HG03196 (cell line): Measurements from ENCODE around the gene PPIL3.
"Not testable (repeated sequence)": the region's sequence is repeated elsewhere in the genome, so short reads cannot be mapped to it uniquely, and the experiment has no call there.

Experiments used
- ATAC-seq: cut with Tn5 transposase; IDR thresholded peaks from one replicate; pipeline ENCODE4 v1.9.1; 2021; ENCODE audit not compliant: unreplicated experiment

The PPIL3 gene

DNA sequence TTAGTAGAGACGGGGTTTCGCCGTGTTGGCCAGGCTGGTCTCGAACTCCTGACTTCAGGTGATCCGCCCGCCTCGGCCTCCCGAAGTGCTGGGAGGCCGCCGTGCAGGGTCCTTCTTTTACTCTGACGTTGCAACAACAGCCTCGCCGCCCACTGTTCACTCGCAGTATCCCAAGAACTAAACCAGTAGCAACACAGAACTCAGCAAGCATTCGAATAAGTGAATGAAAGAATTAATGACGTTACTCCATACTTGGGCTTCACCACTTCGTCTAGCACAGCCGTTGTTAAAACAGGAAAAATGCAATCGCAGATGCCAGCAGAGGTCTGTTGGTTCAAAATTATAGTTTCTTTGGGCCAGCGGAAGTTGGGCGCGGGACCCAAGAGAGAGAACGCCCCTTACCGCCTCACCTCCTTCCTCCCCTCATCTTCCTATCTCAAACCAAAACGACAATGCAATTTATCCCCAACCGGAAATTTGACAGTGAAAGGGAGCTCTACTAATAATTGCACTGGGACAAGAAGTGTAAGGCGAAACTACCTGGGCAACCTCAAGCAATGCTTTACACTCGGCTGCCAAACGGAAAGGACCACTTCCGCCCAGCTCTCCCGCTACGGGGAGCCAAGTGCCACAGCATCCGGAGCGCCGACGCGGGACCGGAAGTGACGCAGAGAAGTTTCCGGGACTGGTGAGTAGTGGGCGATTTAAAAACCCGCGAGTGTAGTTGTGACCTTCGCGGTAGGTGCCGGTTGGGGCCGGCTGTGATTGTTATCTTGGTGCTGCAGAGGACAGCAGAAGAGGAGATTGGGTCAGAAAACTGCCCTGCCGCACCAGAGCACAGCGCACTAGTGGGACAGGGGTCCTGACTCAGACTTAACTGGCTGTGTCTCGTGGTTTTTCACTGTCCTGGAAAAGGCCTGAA is at the start of gene PPIL3, which contains the start of gene NIF3L1:
Gene PPIL3, minus strand, starts transcription at position 374 of the 922 bp plus-strand sequence. CDS start 1,462 bp downstream, outside the sequence.
Gene NIF3L1, plus strand, starts transcription at position 668 of the 922 bp plus-strand sequence. CDS start 2,573 bp downstream, outside the sequence.
- peak; percentile 94 for ATAC-seq

DNA sequence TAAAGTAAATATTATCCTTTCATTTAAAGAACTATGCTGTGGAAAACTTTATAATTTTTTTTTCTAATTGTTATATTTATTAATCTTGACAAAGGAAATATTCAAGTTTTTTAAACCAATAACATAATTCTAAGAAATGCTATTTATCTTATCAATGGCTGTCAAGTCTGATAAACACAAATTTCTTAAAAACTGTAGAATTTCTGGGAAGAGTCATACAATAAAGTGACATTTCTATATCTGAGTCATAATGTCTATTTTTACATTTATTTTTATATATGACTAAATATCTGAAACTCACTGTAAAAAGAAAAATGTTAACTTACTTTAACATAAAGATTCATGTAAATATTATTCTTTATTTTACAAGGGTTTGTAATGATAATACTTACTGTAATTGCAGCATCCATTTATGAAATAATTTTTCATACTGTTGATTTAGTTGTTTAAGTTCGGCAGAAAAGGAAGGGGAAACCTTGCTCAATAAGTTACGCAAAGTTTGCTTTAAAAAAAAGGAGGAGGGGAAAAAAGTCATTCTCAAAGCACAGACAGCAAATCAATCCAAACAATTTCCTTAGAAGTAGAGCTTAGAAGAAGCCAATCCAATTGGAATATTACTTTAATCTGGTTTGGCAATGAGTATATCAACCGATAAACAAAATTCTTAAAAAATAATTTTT is 42.2 kb upstream of the PPIL3 start:
- no peak for ATAC-seq

DNA sequence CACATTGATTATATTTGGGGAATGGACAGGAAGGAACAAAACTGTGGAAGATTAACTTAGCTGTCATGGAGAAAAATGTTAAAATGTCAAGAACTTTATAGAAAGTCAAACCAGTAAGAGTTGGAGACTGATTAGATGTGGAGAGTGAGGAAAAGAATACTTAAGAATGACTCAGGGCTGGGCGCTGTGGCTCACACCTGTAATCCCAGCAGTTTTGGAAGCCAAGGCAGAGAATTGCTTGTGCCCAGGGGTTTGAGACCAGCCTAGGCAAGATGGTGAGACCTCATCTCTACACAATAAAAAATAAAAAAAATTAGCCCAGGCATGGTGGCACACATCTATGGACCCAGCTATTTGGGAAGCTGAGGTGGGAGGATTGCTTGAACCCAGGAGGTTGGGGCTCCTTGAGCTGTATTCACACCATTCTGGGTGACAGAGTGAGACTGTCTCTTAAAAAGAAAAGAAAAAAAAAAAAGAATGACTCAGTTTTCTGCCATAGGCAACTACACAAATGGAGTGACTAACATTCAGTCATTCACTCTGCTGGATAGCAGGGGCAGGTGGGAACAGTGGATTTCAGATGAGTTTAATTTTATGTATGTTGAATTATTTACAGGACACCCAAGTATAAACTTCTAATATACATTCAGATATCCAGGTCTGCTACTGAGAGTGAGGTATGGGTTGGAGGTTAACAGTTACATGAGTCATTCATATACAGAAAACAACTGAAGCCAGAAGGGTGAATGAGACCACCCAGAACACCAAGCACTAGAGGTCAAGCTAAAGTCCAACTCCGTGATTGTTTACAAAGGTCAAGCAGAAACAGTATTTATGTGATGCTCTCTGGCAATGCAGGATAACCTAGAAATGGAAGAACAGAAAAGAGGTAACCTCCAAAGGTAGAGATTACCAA is 40.7 kb upstream of the PPIL3 start:
- no peak for ATAC-seq

DNA sequence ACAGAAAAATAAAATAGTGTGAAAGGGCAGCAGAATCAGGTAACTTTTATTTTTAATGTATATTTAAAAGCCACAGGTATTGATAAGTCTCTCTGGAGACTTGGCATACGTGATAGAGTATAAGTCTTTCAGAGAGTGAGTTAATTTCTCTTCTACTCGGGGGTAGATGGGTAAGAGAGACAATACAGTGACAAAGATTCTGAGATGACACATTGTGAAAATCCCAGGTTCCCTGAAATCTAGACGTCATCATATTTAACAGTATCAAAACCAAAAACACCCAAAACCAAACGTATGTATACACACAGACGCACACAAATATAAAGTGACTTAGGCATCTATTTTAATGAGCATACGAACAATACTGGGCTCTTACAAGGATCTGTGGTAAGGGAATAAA is 33.6 kb upstream of the PPIL3 start:
- ATAC-seq = no peak

DNA sequence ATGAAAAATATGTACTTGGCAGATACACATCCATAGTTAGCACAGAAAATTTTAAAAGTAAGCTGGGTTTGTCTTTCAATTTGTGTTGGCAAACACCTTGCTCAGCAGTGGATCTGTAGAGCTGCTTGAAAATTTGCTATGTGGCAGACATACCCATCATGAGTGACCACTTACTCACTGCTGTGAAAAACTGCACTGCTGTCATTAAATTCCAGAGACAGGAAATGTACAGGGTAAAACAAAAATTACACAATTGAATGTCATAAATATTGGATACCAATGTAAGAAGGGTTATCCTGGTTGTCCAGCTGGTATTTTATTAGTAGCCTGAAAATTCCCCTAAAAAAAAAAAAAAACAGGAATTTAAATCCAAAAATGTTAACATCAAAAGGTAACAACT is 24.8 kb upstream of the PPIL3 start:
- ATAC-seq = no peak

DNA sequence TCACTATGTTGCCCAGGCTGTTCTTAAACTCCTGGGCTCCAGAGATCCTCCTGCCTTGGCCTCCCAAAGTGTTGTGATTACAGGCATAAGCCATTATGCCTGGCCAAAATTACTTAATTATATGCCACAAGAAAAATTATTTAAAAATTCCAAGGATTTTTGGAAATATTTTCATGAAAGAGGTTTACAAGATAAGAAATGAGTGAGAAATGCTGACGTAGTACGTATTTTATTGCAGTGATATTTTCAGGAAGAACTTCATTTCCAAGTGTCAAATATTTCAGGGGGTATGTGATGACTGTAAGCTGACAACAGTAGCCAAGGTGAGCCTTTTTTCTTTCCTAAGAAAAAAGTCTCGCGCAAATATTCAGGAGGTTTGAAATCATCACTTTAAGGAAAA is 21.1 kb upstream of the PPIL3 start:
- ATAC-seq = no peak

DNA sequence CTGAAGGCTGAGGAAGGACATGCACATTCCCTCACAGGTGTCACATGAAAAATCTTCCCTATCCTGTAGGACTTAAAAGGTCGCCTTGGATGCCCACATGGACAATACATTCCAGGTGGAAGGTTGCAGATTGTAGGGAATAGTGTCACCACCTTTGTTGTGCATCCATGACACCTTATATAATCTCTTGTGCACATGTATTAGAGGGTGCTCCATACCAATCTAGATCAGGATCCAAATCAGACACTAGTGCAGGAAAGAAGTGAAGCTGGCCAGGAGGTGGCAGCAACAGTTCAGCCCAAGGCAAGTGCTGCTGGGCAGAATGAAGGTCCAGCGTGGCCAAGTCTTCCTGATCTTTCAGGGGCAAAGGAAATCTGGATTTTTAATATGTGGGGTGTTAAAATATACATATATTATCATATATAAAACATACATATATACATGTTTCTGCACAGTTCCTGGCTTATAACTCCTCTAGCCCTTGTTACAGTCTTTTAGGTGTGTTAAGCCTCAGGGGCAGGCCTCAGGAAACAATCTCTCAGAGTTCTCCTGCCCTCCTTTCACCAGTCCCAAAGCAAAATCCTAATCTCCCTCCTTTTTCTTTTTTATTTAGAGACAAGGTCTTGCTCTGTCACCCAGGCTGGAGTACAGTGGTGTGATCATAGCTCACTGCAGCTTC is 16.9 kb upstream of the PPIL3 start:
- ATAC-seq = no peak

DNA sequence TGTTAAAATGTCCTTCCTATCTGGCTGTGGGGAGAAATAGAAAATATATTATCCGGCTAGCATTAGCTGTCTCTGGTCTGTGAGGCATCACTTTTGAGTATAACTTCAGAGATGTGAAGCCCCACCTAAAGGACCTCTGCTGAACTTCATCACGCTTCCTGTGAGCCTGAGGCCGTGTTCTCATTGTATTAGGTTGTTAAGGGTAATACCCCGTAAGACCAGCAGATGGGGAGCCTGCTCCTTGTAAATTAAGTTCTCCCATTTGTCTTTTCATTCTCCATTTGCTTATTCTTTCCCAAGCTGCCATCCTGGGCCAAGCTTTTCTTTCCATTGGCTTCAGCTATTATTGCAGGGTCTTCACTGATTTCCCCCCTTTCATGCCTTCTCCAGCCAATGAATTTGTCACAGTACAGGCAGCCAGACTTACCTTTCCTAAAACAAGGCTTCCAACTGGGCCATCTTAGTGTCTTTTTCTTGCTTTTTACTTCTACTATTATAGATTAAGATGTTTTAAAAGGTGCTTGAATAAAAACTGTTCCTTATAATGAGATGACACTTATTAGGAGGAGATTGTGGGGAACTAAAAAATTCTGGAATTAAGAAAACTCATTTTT is 12.7 kb upstream of the PPIL3 start:
- ATAC-seq = peak; percentile 98

DNA sequence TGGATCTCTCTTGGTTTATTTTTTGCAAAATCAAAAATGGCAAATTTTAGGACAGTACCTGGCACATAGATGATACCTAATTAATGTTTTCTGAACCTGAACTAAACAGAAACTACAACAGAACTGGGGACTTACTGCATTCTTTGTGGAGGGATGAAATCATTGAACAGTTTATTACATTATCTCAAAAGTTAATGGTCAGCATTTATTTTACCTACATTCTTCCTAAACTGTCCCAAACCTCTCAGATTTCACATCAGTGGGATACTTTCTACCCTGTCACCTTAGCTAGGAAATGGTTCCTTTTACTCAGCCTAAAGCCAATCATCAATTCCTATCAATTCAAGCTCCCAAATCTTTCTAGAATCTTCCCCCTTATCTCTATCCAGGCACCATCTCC is 10.6 kb upstream of the PPIL3 start:
- no peak for ATAC-seq

DNA sequence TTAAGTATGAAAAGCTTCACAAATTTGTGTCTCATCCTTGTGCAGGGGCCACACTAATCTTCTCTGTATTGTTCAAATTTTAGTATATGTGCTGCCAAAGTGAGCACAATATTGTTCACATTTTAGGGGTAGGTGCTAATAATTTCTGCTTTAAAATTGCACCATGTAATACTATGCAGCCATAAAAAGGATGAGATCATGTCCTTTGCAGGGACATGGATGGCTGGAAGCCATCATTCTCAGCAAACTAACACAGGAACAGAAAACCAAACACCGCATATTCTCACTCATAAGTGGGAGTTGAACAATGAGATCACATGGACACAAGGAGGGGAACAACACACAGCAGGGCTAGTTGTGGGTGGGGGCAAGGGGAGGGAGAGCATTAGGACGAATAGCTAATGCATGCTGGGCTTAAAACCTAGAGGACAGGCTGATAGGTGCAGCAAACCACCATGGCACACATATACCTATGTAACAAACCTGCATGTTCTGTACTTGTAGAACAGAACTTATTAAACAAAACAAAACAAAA is 7.1 kb downstream of the PPIL3 start:
- ATAC-seq = not testable (repeated sequence)

DNA sequence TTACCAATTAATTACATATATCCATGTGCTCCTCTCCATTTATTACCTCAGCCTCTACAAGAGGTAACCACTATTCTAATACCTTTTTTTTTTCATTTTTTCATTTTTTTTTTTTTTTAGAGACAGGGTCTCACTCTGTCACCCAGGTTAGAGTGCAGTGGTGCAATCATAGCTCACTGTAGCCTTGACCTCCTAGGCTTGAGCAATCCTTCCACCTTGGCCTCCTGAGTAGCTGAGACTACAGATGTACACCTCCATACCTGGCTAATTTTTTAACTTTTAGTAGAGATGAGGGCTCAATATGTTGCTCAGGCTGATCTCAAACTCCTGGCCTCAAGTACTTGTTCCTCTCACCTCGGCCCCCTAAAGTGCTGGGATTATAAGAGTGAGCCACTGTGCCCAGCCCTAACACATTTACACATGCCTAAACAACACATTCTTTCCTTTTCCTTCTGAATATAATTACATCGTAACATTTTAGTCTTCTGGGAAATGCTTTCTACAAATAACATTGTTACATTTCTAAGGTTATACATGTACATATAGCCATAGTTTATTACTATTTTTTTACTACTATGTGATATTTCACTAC is 10.5 kb downstream of the PPIL3 start:
- ATAC-seq = no peak

DNA sequence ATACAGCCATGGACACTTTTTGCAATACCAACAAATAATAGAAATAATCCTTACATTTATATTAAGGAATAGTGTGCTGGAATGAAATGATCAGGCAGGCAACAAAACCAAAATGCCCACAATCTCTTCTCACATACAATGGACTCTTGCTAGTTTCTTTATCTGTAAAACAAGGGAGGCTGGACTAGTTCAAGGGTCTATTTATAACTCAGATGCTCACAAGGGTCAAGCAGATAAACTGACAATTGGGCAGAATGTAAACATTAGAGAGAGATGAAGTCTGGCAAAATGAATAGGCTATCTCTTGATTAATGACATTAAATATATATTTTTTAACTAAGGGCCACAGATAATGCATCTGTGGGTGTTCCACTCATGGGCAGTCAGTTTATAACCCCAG is 11.4 kb downstream of the PPIL3 start:
- no peak for ATAC-seq

DNA sequence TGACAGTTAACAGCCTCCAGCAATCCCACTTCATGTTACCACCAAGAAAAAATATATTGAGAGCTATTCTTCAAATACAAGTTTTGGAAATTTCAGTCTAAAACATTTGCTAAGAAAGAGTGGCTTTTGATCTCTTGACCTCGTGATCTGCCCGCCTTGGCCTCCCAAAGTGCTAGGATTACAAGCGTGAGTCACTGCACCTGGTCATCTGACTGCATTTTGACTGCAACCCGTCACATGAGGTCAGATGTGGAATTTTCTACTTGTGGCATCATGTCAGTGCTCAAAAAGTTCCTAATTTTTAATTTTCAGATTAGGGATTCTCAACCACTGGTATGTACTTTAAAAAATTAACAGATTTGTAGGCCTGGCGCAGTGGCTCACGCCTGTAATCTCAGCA is 15.3 kb downstream of the PPIL3 start:
- no peak for ATAC-seq

DNA sequence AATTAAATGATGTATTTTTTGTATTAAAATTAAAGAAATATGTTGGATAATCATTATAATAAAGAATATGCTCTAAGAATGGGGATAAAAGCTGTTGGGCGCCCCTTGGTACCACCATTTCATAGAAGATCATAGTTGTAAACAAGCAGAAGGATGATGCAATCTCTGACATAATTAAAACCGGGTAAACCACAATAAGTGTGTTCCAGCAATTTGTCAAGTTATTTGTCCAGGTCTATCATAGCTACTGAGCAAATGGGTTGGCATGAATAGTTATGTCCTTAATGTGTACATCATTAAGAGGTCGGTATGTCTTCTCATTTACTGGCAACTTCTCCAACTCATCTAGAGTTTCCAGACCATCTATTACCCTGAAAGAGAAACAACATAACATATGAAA is 17.7 kb downstream of the PPIL3 start:
- no peak for ATAC-seq

DNA sequence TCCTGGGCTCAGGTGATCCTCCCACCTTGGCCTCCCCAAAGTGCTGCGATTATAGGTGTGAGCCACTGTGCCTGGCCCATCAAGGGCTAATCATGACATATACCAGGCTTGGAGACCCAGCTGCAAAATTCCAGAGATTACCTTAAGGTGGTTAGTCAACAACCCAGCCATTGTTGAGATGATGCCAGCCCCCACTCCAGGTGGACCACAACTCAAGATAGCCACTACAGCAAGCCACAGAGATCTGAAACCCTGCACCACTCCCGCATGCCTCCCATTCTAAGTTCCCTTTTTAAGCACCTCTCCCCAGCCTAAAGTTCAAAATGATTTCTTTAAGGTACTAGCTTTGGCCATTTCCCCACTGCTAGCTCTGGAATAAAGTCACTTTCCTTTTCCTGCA is 19.9 kb downstream of the PPIL3 start:
- no peak for ATAC-seq

DNA sequence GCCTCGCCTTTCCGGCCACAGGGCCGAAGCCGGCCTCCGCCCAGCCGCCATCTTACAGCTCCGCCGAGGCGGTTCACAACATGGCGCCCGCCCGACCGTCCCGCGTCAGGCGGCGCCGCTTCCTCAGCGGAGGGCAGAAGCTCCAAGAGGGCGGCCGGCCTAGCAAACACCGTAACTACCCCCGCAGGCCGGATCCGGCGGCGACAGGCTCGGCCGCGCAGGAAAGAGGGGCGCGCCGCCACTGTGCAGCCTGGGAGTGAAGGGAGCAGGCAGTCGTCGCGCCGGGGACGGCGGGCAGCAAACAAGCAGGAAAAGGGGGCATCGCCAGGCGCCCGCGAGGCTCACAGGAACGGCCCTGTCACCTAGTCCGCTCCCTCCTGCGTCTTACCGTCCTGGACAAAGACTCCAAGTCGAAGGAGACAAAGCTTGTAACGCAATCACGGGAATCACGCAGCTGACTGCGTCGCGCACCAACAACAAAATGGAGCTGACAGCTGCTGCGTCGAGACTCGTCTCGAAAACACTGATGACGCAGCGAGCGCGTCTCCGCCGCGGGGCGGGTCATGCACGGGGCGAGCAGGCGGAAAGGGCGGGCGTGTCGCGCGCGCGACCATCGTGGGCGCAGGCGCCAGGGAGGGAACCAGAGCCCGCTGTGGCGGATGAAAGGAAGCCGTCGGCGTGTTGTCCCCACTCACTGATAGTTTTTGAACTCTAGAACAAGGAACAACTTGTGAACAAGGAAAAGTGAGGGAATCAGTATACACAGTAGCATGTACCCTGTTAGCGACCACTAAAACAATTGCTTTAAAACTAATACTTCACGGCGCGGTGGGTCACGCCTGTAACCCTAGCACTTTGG is 24.5 kb downstream of the PPIL3 start, which contains the start of gene CLK1:
Gene CLK1, minus strand, starts transcription at position 483 of the 859 bp plus-strand sequence. CDS start 2,796 bp downstream, outside the sequence.
- peak; percentile 92 for ATAC-seq

DNA sequence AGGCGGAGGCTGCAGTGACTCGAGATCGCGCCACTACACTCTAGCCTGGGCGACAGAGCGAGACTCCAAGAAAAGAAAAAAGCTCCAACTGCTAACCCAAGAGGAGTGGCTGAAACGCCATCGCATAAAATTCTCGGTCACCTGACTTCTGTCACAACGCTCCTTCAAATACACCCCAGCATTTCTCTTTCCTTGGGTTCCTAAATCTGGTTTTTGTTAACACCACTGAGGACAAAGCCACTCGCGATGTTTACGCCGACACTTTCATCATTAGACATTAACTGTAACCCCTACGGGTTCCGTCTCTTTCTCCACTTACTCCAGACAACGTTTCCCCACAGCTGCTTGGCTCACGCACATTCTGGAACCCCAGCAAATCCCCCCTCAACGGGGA is 25.1 kb downstream of the PPIL3 start:
- no peak for ATAC-seq

DNA sequence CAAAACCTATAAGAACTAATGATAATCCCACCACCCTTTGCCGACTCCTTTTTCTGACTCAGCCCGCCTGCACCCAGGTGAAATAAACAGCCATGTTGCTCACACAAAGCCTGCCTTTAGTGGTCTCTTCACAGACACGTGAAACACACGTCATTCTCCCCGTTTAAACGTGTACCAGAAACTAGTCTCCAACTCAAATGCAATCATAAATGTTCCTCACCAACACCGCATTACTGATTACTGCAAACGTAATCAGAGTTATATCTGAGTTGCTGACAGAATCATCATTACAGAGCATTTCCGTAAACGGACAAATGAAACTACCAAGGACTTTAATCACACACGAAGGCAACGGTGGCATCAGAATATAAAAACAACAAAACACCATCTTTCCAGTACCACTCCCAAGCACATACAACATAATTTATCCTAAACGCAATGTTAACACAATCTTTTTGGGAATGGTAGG is 26.3 kb downstream of the PPIL3 start:
- no peak for ATAC-seq
